Amygdala (tissue), 56 donors: ENCODE results near the gene ACKR2.
"Not testable (repeated sequence)": the region's sequence is repeated elsewhere in the genome, so short reads cannot be mapped to it uniquely, and the experiment has no call there.

ENCODE experiments used
- DNase-seq, 56 donors: peaks; one replicate each; lab custom pipeline; 2025; lab: John Stamatoyannopoulos, UW

Gene ACKR2

DNA sequence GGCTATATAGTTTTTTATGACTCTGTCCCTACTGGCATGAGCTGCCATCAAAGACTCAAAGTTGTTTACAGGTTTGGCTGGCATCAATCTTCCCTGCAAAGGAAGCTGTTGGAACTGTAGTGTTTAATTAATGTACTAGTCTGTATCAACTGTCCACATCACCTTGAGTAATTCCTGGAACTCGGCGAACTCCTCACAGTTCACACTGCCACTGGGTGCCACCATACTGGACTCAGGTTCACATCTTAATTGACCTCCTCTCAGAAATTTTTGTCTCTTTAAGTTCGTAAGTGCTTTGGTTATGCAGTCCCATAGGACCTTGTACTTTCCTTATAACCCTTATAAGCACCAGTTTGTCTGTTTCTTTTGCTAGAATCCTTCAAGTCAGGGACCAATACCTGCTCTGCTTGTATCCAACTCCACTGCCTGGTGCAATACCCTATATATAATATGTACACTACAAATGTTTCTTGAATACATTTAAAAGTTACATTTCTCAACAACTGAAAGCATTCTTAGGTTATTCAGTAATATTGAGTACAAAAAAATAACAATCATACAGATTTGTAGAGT lies 8.1 kb upstream of the ACKR2 start:
- no peak for DNase-seq

DNA sequence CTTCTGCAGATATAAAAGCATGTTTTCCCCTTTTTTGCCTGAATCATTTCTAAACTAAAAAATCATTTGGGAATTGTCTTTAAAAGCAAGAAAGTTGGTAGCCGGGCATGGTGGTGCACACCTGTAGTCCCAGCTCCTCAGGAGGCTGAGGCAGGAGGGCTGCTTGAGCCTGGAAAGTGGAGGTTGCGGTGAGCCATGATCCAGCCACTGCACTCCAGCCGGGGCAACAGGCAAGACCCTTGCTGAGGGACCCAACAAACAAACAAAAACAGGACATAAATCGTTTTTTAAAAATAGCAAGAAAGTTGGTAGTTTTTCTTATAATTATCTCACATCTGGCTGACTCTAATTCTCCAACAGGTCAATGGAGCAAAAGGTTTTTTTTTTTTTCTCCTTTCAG lies 7.5 kb upstream of the ACKR2 start:
- DNase-seq, result no peak

- no peak for DNase-seq
Measured at GRCh38 chr3:42802876-42803413, 6.3 kb upstream of the ACKR2 start.

DNA sequence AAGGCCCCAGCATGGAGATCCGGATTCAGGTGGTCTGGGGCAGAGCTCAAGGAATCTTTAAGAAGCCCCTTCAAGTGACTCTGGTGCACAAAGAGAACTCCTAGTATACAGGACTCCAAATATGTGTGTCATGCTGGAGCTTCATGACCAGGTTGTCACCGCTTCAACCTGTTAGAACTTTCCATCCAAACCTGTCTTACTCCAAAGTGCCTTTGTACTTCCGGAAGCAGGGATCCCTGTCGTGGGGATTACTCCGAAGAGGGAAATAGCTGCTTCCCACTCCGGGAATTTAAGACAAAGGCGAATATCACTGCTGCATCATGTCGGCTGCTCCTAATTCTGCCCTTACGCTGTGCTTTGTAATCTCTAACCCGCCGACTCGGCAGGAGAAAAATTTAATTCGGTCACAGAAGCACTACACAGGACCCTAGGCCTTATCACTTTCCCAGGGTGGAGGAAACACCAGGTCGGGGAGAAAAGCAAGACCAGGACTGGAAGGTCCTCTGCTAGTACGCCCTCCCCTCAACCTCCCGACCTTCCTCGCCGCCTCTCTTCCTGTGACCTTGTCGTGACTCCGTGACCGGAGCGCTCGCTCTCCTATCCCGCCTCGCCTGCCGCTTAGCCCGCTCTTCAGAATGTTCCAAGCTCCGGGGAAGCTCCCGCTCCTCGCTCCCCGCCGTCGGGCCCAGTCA lies 5.7 kb upstream of the ACKR2 start:
- peak in 17 of 56 donors; percentile 26 to 70 (median 50) for DNase-seq

DNA sequence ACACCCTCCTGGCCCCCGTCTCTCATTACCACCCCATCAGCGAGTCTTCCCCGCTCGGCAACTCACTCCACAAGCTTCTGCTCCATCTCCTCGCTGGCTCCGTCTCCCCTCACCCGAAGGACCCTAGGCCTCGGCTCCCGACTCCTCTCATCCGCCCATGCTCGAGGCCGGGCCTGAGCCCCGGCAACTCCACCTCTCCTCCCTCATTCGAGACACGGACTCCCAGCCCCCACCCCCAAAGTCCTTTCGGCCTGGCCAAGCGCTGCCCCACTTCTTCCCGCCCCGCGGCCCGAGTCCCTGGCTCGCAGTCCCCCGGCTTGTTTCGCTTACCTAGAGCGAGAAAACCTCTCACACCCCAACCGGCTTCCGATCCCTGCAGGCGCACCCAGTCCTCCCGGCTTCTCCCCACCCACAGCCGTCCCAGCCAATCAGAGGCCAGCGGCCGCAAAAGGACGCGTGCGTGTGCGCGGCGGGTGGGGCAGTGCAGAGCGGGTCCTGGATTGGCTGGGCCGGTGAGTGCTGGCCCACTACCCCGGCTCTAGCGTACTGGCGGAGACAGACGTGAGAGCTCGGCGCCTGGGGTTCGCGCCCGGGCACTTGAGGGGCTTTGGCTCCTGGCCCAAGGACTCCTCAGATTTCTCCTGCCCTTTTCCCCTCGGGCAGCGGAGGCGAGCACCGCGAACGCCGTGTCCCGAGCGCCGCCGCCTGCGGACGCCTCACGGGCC lies 5.0 kb upstream of the ACKR2 start, which contains the start of gene HIGD1A:
Gene HIGD1A, minus strand, starts transcription at position 385 of the 725 bp plus-strand sequence. CDS start 10,237 bp downstream, outside the sequence.
- DNase-seq, result peak; percentile 79 to 98 (median 94)

GRCh38 chr3:42804831-42805132 lies 4.5 kb upstream of the ACKR2 start:
- DNase-seq, result no peak

DNA sequence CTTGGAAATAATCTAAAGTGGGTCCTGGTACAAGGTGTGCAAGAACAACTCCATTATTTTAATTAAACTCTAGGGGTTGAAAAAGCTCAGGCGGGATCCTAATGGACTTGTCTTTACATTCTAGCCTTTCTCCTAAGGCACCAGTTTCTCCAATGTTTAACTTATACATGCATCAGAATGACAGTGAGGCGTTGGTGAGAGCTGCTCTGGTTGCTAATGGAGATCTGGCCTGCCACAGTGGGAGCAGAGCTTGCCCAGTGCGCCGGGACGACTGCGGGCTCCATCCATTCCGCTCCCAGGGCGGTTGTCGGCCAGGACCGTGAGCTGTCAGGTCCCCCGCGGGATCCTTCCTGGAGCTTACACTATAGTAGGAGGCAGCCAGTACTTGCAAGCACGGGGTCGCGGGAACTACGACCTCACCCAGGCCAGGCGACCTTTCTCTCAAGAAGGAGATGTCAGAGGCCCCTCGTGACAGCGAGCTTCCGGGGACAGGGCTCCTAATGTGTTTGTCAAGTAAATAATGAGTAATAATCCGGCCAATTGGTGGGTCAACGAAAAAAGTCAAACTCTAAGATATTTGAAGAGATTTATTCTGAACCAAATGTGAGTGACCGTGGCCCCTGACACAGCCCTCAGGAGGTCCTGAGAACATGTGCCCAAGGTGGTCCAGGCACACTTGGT lies 4.0 kb upstream of the ACKR2 start:
- peak in 20 of 56 donors; percentile 3 to 29 (median 16) for DNase-seq

GRCh38 chr3:42807929-42808328 lies 1.3 kb upstream of the ACKR2 start:
- no peak for DNase-seq

GRCh38 chr3:42810706-42811105 lies 1.5 kb downstream of the ACKR2 start:
- DNase-seq, result not testable (repeated sequence)

DNA sequence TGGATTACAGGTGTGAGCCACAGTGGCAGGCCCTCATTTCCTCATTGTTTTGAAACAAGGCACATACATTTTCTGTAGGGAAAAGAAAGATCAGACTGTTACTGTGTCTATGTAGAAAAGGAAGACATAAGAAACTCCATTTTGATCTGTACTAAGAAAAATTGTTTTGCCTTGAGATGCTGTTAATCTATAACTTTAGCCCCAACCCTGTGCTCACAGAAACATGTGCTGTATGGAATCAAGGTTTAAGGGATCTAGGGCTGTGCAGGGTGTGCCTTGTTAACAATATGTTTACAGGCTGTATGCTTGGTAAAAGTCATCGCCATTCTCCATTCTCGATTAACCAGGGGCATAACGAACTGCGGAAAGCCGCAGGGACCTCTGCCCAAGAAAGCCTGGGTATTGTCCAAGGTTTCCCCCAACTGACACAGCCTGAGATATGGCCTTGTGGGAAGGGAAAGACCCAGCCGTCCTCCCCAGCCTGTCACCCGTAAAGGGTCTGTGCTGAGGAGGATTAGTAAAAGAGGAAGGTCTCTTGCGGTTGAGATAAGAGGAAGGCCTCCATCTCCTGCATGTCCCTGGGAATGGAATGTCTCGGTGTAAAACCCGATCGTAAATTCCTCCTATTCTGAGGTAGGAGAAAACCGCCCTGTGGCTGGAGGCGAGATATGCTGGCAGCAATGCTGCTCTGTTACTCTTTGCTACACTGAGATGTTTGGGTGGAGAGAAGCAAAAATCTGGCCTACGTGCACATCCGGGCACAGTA lies 2.1 kb downstream of the ACKR2 start:
- DNase-seq, result not testable (repeated sequence)

DNA sequence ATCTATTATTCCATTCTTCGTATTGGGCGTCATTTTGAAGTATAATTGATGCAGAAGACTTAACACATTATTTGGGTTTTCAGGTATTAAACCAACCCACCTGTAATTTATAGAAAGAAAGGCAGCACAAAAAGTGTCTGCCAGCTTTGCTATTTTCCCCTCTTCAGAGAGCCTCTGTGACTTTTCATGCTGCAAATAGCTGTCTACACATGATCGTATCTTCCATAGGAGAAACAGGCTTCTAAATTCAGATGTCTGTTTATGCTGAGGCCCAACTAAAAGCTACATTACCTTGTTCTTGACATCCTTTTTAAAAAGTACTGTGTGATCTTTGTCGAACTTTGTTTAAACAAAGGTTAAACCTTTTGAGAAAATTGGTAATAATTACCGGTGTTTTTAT lies 5.0 kb downstream of the ACKR2 start:
- no peak for DNase-seq

DNA sequence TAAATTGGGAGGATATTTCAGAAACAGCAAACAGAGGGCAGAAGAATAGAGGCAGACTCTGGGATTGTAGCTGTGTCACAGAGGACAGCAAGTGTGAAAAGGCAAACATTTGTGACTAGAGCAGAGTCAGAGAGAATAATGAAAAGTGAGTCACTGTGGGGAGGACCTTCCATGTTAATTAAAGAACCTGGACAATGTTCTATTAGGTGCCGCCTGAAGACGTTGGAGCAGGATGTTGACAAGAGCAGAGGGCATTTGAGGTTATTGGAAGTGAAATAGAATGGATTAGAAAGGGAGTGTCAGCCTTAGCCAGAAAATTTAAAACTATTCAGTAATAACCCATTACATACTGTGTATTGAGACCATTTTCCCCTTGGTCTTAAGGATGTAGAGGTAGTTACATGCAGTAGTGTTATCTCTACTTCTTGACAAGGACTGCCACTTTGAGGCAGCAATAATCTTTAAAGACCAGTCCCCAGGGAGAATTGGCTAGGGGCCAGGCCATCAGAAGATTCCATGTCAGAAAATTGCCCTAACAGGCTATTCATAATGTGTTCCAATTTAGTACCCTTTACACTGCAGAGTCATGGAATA lies 5.8 kb downstream of the ACKR2 start:
- no peak for DNase-seq

GRCh38 chr3:42815826-42816225 lies 6.6 kb downstream of the ACKR2 start:
- no peak for DNase-seq

DNA sequence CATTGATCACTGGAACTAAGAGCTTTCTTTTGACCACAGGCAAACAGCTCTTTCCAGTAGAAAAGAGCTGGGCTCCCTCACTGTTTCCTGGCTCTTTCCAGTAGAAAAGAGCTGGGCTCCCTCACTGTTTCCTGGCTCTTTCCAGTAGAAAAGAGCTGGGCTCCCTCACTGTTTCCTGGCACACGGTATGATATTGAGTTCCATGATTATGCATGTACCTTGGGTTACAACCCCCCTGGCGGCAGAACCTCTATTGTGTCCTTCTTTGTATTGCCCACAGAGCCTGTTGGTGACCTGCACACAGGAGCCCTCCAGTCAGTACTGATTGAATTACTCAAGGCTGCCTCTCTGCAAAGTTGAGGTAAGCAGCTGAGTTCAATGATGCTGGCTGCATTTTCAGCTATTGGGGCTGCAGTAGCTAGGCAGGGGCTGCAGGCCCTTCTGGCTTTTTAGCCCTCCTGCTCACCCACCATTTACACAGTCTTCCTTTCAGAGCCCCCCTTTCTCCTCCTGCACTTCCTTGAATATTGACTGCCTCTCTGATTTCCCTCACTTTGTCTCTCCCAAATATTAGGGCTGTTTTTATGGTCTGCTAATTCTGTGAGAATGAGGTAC lies 10.2 kb downstream of the ACKR2 start:
- peak in 1 of 56 donors; percentile 15 for DNase-seq

DNA sequence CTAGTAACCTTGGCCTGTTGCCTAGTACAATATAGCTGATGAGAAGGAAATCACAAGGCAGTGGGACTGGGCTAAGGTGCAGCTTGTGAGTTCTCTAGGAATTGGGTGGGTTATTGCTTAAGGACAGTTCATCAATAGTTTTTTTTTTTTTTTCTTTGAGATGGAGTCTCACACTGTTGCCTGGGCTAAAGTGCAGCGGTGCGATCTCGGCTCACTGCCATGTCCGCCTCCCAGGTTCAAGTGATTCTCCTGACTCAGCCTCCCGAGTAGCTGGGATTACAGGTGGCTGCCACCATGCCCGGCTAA lies 11.5 kb downstream of the ACKR2 start:
- DNase-seq, result no peak

DNA sequence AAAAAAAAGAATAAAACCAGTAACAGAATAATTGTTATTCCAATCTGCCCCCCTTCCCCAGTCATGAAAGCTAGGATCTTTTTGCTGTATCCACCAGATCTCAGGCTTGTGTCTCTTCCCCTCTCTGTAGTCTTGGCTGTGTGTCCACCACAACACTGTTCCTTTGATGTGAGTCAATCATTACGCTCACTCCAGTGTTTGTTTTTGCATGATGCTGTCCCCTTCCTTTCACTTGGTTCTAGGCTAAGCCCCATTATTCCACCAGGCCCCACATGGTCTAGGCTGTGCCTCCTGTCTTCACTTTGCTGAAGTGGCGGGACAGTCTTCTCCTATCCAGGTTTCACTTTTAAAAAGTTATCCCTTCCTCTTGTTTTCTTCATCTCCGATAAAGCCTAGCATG lies 13.6 kb downstream of the ACKR2 start:
- DNase-seq, result no peak

GRCh38 chr3:42823351-42823750 lies 14.1 kb downstream of the ACKR2 start:
- no peak for DNase-seq

DNA sequence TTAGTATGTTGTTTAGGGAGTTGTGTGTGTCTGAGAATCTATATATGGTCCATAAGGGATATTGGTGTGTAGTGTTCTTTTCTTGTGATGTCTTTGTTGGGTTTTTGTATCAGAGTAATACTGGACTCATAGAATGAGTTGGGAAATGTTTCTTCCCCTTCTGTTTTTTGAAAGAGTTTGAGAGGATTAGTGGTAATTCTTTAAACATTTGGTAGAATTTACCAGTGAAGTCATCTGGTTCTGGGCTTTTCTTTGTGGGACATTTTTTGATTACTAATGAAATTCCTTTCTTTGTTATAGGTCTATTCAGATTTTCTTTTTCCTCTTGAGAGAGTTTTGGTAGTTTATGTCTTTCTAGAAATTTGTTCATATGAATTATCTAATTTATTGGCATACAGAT lies 16.9 kb downstream of the ACKR2 start:
- no peak for DNase-seq

DNA sequence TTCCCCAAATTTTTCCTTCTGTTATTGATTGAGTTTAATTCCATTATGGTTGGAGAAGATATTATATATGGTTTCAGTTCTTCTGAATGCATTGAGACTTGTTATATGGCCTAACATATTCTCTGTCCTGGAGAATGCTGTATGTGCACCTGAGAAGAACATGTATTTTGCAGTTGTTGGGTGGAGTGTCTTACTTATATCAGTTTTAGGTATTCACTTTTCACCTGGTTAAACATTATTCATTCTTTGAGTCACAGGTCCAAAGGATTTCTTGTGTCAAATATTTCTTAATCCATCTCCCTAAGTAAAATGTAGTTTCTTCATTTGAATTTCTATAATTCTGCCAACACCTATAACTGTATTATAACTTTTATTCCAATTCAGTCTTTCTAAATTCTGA lies 17.8 kb downstream of the ACKR2 start:
- DNase-seq, result no peak

DNA sequence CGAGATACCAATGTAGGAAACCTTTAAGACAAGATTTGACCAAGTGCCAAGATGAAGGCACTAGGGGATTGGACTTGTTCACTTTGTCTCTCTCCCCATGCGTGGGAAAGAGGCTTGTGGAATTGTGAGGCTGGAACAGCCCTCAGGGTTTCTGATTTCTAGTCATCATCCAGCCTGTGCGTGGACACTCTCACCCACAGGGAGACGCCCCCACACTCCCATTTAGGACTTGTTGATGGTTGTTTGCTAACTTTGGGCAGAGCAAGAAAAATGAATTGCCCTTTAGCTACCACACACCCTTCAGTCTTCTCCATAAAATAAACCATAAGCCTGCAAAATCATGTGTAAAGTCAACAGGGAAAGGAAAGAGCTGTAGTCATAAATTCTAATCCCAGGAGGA lies 18.4 kb downstream of the ACKR2 start:
- no peak for DNase-seq
